ENCODE measurements around the gene AGBL3. TPM values are rescaled to one million over a fixed set of nuclear protein-coding genes. Genes with fewer than 3 reads are reported as not detected.
"Not testable (repeated sequence)": the region's sequence is repeated elsewhere in the genome, so short reads cannot be mapped to it uniquely, and the experiment has no call there.

The AGBL3 gene
- total RNA-seq, 1 donor from 2014 or later = 2.6 TPM

- no peak for DNase-seq (ENCODE audit: low spot score)
Observed at GRCh38 chr7:135074531-135074930, 88.2 kb downstream of the AGBL3 start.

GRCh38 chr7:135075716-135076115, 89.4 kb downstream of the AGBL3 start:
- DNase-seq (ENCODE audit: low spot score) = no peak

- no peak for DNase-seq (ENCODE audit: low spot score)
Observed at GRCh38 chr7:135076882-135077281, 90.6 kb downstream of the AGBL3 start.

GRCh38 chr7:135077642-135078041, 91.3 kb downstream of the AGBL3 start:
- DNase-seq (ENCODE audit: low spot score) = no peak

GRCh38 chr7:135078051-135078450, 91.7 kb downstream of the AGBL3 start:
- no peak for DNase-seq (ENCODE audit: low spot score)

- DNase-seq (ENCODE audit: low spot score) = no peak
Observed at GRCh38 chr7:135079068-135079467, 92.8 kb downstream of the AGBL3 start.

GRCh38 chr7:135083005-135083404, 96.7 kb downstream of the AGBL3 start:
- no peak for DNase-seq (ENCODE audit: low spot score)

- no peak for DNase-seq (ENCODE audit: low spot score)
Observed at GRCh38 chr7:135088566-135088965, 102.3 kb downstream of the AGBL3 start.

GRCh38 chr7:135091717-135092116, 105.4 kb downstream of the AGBL3 start:
- no peak for DNase-seq (ENCODE audit: low spot score)

GRCh38 chr7:135094472-135095237, 108.3 kb downstream of the AGBL3 start:
- no peak for DNase-seq (ENCODE audit: low spot score)

GRCh38 chr7:135095450-135095849, 109.1 kb downstream of the AGBL3 start:
- no peak for DNase-seq (ENCODE audit: low spot score)

GRCh38 chr7:135098391-135098790, 112.1 kb downstream of the AGBL3 start:
- DNase-seq (ENCODE audit: low spot score) = no peak

GRCh38 chr7:135100856-135101255, 114.5 kb downstream of the AGBL3 start:
- no peak for DNase-seq (ENCODE audit: low spot score)

GRCh38 chr7:135102372-135102771, 116.1 kb downstream of the AGBL3 start:
- DNase-seq (ENCODE audit: low spot score) = no peak

GRCh38 chr7:135109562-135109961, 123.3 kb downstream of the AGBL3 start:
- DNase-seq (ENCODE audit: low spot score) = no peak

GRCh38 chr7:135109976-135110375, 123.7 kb downstream of the AGBL3 start:
- no peak for DNase-seq (ENCODE audit: low spot score)

GRCh38 chr7:135111379-135111778, 125.1 kb downstream of the AGBL3 start:
- DNase-seq (ENCODE audit: low spot score) = no peak

GRCh38 chr7:135114622-135115021, 128.3 kb downstream of the AGBL3 start:
- DNase-seq (ENCODE audit: low spot score) = no peak

GRCh38 chr7:135117096-135117495, 130.8 kb downstream of the AGBL3 start:
- DNase-seq (ENCODE audit: low spot score) = no peak

- DNase-seq (ENCODE audit: low spot score) = no peak
Observed at GRCh38 chr7:135121868-135122267, 135.6 kb downstream of the AGBL3 start.

- not testable (repeated sequence) for DNase-seq (ENCODE audit: low spot score)
Observed at GRCh38 chr7:135124631-135125030, 138.3 kb downstream of the AGBL3 start.

- DNase-seq (ENCODE audit: low spot score) = no peak
Observed at GRCh38 chr7:135128931-135129330, 142.6 kb downstream of the AGBL3 start.

GRCh38 chr7:135129579-135129978, 143.3 kb downstream of the AGBL3 start:
- DNase-seq (ENCODE audit: low spot score) = no peak
